Amygdala (tissue), 56 donors: ENCODE data around the gene VSTM2A.
"Not testable (repeated sequence)": the region's sequence is repeated elsewhere in the genome, so short reads cannot be mapped to it uniquely, and the experiment has no call there.

ENCODE experiments used
- DNase-seq, 56 donors: peaks; one replicate each; lab custom pipeline; 2025; lab: John Stamatoyannopoulos, UW

VSTM2A gene, protein sequence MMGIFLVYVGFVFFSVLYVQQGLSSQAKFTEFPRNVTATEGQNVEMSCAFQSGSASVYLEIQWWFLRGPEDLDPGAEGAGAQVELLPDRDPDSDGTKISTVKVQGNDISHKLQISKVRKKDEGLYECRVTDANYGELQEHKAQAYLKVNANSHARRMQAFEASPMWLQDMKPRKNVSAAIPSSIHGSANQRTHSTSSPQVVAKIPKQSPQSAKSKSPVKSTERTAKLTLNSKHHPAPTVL

DNA sequence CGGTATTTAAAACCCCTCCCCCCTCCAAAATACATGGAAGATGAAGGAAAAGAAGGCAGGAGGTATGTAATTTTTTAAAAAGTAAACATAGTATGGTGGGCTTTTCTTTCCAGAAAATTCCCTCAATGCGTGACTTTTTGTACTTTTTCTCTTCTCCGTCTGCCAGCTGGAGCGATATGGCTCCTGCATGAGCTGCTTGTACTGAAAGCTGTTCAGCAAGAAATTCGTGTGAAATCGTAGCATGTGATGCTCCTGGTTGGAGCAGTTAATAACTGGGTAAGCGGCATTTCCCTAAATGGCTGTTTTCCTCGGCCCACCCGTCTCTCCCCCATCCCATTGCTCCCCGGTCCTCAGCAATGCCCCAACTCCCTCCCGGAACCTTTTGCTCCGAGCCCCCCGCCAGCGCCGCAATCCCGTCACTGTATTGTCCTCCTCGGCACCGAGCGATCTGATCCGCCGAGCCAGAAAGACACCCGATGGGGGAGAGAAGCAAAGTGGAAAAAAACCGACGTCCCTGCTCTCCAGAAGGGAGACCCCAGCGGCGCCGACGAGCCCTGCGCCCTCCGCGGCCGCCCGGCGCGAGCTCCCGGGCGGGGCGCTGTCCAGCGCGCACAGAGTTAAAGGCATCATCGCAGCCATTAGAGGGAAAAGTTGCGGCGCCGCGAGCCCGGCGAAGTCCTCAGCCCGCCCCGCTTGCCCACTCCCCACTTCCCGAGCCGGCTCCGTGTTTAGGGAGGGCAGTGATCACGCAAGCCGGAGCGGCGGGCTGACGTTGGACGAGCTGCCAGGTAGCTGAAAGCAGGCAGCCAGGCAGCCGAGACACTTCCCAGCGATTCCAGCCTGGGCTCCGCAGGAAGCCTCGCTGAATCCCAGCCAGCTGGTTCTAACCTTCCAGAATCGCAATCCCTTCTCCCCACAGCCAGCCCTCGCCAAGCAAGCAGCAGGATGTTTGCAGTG, at the start of gene VSTM2A:
Gene VSTM2A (plus strand): TSS at position 707 of the 957 bp plus-strand sequence. CDS start 356 bp downstream, outside the sequence.
- DNase-seq: peak in 24 of 56 donors; percentile 14 to 75 (median 48)

DNA sequence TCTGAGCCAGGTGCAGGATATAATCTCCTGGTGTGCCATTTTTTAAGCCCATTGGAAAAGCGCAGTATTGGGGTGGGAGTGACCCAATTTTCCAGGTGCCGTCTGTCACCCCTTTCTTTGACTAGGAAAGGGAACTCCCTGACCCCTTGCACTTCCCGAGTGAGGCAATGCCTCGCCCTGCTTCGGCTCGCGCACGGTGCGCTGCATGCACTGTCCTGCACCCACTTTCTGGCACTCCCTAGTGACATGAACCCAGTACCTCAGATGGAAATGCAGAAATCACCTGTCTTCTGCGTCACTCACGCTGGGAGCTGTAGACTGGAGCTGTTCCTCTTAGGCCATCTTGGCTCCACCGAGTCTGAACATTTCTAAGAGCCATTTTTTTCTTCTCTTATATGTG, 37.6 kb upstream of the VSTM2A start:
- not testable (repeated sequence) for DNase-seq

DNA sequence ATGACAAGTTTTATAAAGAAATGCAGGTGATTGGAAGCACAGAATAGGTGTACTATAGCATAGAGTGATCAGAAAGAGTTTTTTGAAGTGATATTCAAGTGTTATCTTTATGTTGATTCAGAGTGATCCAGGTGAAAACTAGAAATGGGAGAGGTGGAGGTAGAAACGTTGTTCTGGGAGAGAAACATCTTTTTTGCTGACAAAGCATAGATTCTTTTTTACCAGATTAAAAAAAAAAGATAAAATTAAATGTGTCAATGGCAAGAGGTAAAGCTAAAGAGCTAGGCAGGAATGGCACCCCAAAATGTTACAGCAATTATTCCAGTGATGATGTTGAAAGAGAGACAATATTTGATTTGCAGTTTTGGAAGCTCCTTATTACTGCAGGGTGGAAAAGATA, 12.6 kb upstream of the VSTM2A start:
- no peak for DNase-seq

DNA sequence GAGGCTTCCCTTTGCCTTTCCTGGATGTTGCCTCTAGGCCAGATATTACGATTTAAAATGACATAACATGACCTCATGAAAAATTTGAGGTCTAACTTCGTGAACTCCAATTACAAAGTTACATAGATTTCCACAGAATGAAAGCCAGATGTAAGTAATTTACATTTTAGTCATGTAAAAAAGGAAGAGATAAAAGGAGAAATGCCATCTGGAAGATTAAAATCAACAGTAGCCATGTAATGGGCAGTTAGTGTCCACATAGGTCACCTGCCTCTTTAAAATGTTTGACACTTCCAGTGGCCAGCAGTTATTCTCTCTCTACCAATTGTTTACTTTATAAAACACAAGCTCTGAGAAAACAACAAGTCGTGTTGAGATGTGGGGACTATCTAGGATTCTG, 4.1 kb upstream of the VSTM2A start:
- no peak for DNase-seq

DNA sequence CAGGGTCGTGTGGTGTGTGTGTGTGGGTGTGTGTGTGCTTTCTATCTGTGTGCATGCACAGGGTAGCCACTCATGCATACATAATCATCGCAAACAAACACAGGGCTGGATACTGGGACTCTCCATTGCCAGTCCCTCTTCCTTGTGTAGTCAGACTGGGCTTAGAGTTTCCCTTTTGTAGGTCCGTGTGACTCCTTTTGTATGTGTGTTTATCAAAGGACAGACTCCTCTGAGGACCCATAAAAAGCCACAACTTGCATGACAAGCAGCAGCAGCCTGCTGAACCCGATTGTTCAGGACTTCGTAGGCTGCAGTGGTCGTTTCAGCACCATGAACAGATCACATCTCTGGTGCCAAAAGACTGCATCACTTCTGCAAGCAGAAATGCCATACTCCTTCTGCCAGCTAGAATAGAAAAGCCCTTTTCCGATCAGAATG, 895 bp downstream of the VSTM2A start:
- DNase-seq: peak in 4 of 56 donors; percentile 25 to 60 (median 36)

DNA sequence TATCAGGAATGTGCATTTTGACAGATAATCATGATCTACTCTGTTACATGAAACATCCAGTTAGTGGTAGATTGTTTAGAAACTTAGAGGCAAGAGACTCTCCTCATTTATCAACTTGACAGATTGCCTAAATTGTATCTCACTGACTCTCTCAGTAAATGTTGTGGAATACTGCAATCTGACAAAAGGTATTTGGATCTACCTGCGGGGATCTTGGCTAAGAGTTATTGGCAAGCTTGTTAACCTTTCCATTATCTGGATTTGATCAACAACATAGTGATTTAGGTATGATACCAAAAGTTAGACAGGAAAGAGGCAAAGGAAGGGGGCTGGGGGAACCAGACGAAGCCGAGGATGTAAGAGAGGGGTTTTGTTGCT, 2.0 kb downstream of the VSTM2A start:
- DNase-seq: no peak

DNA sequence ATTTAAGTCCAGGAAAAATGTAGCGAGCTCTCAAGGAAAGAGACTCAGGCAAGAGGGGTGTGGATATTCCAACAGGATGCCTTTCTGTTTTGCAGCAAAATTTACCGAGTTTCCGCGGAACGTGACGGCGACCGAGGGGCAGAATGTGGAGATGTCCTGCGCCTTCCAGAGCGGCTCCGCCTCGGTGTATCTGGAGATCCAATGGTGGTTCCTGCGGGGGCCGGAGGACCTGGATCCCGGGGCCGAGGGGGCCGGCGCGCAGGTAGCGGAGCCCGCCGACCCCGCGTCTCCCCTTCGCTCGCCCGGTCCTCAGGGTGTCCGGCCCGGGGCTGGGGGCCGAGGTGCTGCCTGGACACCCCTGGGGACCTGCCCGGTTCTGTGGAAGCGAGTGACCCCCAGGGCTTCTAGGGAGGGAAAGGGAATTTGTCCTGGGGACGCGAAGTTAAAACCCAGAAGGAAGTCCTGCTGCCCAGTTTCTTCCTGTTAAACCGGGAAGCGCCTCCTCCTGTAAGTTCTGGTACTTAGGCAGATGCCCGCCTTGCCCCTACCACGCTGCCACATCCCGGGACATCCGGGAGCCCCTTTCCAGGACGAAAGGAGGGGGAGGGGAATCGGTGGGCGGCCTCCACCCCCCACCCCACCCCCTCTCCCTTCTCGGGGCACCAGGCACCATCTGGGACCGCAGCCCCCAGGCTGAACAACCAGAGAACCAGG, 2.5 kb downstream of the VSTM2A start:
- peak in 1 of 56 donors; percentile 5 for DNase-seq

DNA sequence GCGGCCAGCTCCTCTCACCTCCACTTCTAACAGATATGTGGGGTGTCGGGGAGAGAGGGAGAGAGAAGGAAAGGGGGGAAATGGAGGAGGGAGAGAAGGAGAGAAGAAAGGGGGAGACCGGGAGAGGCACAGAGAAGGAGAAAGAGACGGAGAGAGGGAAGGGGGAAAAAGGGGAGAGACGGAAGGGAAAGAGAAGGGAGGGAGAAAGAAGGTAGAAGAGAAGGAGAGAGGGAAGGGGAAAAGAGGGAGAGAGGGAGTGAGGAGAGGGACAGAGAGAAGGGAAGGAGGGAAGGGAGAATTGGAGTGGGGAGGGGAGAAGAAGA, 3.0 kb downstream of the VSTM2A start:
- no peak for DNase-seq

DNA sequence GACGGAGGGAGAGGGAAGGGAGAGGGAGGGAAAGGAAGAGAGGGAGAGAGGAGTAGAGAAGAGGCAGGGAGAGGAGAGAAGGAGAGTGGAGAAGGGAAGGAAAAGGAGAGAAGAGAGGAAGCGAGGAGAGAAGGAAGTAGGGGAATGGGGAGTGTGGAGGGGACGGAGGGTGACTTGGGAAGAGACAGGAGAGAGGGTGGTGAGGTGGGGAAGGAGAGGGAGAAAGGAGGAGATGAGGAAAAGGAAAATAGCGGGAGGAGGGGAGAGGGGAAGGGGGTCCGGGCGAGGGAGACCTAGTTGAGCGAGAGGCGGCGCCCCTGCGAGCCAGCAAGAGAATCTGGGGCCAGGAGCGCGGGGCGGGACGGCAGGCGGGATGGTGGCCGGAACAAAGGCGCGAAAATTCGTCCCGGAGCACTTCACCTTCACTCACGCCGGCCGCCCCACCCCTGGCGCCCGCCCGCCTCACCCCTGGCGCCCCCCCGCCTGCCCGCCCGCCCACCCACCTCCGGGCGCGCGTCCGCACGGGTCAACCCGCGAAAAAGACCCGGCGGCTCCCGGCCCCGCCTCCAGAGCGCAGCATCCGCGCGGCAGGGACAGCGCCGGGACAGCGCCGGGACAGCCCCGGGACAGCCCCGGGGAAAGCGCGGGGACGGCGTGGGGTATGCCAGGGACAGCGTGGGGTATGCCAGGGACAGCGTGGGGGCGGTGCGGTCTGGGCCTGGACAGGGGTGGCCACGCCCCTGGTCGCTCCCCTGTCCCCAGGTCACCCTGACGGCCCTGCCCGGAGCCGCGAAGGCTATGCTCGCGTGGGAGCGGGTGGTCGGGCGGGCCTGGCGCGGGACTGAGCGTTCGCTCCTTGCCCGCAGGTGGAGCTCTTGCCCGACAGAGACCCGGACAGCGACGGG, 4.2 kb downstream of the VSTM2A start:
- peak in 5 of 56 donors; percentile 14 to 48 (median 36) for DNase-seq

DNA sequence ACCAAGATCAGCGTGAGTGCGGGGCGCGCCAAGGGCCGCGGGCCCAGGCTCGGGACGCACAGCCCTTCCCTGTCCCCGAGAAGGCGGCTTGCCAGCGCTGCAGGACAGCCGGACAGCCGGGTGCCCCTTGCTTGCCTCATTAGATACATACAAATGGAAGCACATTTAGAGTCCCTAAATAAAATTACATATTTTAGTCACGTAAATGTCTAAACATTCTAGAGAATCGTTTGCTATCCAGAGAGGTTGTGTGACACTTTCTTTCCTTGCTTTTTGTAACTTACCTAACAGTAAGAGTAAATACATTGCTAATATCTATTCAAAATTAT, 4.8 kb downstream of the VSTM2A start:
- no peak for DNase-seq

DNA sequence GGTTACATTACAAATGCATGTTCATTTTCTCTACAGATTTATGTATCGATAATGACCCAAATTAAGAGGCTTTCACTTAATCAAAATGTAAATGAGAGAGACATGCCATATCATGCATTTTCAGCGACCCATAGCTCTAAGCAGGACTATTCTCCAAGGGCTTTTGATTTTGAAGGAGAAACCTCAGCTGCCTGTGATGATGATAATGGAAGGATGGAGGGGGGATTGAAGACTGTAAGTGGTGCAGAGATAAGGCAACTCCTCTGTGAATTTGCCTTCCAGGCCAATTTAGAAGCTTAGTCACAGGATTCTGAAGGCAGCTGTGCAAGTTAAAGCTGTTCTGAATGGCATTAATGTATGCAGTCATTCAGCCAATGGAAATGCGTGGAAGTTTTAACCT, 8.3 kb downstream of the VSTM2A start:
- DNase-seq: no peak

DNA sequence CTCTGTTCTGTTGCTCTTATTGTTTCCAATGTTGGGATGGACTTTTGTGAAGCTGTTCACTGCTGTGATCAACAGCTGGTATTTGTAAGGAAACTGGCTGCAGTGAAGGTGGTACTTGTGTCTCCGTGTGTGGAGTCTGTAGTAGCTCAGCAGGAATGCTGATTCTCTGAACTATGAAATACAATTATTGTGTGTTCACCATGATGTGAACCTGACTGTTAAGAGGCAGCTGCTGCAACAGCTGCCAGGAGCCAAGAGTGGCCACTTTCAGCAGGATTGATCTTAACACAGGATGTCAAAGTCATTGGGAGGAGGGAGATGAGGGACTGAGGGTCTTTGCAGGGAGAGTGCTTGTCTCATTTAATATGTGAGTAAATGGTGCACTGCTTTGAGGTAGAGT, 13.9 kb downstream of the VSTM2A start:
- no peak for DNase-seq

DNA sequence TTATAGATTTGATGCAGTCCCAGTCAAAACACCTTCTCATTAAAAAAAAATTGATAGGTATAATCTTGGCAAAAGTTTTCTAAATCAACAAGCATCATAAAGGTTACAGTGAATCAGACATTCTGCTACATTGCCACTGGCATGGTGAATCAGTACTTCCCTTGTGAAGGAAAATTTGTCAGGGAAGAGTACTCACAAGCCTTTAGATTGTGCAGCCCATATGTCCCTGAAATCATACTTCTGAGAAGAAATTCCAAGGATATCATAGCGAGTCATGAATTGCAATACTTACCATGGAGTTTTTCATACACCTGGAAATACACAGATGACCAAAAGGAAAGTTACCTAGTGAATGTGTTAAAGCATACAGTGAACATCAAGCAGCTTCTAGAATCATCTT, 17.2 kb downstream of the VSTM2A start:
- DNase-seq: no peak

DNA sequence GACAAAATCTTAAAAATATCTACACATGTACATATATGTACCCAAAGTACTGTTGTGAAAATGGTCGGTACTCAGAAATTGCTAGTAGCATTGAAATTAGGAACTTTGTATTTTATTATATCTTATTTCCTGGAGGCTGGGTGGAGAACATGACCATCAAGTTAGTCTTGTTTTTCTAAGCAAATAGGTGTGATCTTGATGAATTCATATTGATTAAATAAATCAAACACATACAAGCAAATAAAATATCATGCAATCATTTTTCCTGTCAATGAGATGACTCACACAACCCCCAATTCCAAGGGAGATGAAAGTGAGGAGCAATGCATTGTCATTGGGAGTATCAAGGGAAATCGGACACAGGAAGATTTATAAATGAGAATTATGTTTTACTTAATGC, 18.0 kb downstream of the VSTM2A start:
- no peak for DNase-seq

DNA sequence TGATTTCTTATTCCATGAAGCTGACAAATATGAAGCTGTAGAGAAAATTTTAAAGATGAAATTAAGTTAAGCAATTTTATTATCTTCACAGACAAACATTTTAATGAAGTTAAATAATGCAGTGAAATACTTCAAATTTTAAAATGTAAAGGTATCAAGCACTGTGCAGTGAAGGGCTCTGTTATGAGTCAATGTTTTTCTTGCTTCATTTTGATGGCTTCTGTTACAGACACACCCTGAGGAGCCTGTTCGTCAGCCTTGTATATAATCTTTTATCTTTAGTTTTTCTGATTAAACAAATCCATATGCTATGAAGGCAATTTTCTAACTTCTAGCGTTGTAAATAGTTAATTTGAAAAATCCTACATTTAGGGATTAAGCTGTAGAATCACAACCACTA, 18.5 kb downstream of the VSTM2A start:
- DNase-seq: no peak

DNA sequence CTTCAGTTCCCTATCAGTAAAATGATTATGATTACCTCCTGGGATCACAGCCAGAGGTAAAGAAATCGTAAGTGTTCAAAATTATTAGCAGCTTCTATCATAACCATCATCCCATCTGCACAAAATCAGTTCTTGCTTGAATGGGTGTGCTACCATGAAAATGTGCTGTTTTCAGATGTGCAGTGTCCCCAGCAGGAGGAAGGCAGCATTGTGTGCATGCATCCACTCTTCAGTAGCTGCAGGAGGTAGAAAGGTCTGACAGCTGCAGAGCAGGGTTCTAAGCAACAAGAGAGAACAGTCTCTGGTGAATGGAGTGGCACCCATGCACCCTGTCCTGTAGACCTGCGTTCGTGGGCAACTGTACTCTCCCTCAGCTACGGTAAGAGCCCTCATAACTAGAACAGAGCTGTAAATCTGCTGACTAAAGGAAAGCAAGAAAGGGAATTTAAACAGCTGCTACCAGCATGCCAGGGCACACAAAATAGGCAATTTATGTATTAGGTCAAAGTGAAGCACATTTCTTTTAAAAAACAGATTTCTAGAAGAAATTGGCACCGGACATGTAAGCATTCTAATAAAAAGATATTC, 21.2 kb downstream of the VSTM2A start:
- DNase-seq: no peak

DNA sequence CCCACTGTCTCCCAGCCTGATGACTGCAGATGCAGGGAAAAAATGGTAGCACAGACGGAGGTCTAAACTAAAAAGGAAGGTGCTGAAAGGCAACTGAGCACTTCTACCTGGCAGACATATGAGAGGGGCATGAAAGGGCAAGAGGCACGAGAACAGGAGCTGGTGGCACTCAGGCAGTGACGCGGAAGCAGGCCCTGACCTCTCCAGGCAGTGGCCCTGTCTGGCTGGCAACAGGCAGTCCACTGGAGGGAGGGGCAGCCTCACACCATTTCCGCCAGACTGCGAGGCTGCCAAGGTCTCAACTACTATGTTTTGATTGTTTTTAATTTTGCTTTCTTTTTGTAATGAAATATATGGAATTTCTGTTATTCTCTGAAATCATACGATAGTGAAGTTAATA, 23.3 kb downstream of the VSTM2A start:
- DNase-seq: no peak

DNA sequence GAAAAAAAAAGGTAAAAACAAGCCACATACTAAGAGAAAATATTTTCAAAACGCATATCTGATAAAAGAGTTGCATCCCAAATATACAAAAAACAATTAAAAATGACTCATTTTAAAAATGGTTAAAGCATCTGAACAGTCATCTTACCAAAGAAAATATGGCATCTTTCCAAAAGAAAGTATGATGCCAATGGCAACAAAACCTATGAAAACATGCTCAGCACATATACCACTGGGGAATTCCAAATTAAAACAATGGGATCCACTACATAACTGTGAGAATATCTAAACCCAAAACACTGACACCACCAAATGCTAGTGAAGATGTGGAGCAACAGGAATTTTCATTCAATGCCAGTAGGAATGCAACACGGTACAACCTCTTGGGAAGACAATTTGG, 39.3 kb downstream of the VSTM2A start:
- DNase-seq: no peak

DNA sequence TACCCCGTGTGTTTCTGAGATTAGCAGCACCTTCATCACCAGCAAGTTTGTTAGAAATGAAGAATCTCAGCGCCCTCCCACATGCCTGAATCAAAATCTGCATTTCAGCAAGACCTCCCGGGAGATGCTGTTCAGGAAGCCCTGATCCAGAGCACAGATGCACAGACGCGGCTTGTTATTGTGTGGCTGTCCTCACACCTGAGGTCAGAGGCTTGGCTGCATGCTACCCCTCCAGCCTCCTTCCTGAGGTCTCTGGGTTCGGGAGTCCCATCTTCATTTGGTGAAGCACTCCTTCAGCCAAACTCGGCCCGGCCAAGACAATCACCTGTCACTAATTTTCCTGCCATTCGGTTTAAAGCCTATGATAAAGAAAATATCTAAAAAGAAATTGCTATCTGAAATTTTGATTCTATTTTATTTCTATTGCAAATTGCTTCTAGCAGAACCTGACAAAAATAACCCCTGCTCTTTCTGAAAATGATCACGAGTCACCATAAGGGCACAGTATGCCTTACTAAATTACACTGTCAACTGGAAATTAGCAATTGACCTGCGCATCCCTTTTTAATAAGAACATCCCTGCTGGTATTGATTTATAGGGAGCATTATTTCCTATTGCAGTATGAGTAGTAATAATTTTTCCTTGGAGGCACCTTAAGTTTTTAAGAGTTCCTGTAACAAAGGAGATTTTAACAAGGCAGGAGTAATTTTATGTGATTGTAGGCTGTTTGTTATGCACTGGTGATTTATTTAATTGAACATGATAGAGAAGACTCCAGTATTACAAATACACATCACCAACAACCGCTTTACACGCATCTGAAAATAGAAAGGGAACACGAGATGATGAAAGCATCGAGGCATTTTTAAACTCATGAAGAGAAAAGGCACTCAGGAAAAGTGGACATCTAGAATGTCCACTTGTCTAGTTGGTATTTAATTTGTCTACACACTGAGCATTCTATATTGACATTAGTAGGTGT, 49.5 kb downstream of the VSTM2A start:
- no peak for DNase-seq
